ENCODE measurements around the gene KLHDC10.
A peak's percentile ranks its signal among the peaks of the same experiment; 100 is the strongest.
"Not testable (repeated sequence)": the region's sequence is repeated elsewhere in the genome, so short reads cannot be mapped to it uniquely, and the experiment has no call there.

The KLHDC10 gene

GRCh38 chr7:130140551-130141160 is 70.3 kb downstream of the KLHDC10 start:
- H3K27ac Mint-ChIP-seq: no peak overlapping the region
- peak overlapping the region; percentile 49 to 79 for H3K4me3 Mint-ChIP-seq
- no peak for ATAC-seq
- peaks cover 22% of the 10 kb centered on the region for H3K4me1 Mint-ChIP-seq
- H3K9me3 Mint-ChIP-seq: no peaks in the 10 kb centered on the region
- DNase-seq: no peak
- H3K27me3 Mint-ChIP-seq: peaks cover 16% of the 10 kb centered on the region

- no peaks in the 10 kb centered on the region for H3K9me3 Mint-ChIP-seq
- H3K27me3 Mint-ChIP-seq: peaks cover 16% of the 10 kb centered on the region
- H3K4me1 Mint-ChIP-seq: peaks cover 16% of the 10 kb centered on the region
- peak overlapping the region in 1 of 2 donors; percentile 15 for H3K27ac Mint-ChIP-seq
- peak overlapping the region; percentile 49 to 79 for H3K4me3 Mint-ChIP-seq
- no peak for DNase-seq
- ATAC-seq: peak; percentile 60
Observed at GRCh38 chr7:130141161-130141883, 71.0 kb downstream of the KLHDC10 start.

- Mint-ChIP-seq H3K9me3 (no peaks in the 10 kb centered on the region), H3K27ac (peak overlapping the region in 1 of 2 donors; percentile 15), H3K27me3 (peaks cover 16% of the 10 kb centered on the region), H3K4me3 (peak overlapping the region in 1 of 2 donors; percentile 79), H3K4me1 (peaks cover 16% of the 10 kb centered on the region)
- DNase-seq: no peak
- ATAC-seq: peak; percentile 5
Observed at GRCh38 chr7:130141884-130142653, 71.7 kb downstream of the KLHDC10 start.

GRCh38 chr7:130142654-130143333 is 72.5 kb downstream of the KLHDC10 start:
- H3K27ac Mint-ChIP-seq: no peak overlapping the region
- peak overlapping the region in 1 of 2 donors; percentile 16 for H3K4me3 Mint-ChIP-seq
- ATAC-seq: peak; percentile 30
- no peak for DNase-seq
- H3K9me3 Mint-ChIP-seq: no peaks in the 10 kb centered on the region
- peaks cover 17% of the 10 kb centered on the region for H3K27me3 Mint-ChIP-seq
- H3K4me1 Mint-ChIP-seq: peaks cover 16% of the 10 kb centered on the region

- Mint-ChIP-seq H3K4me3 (no peak overlapping the region), H3K9me3 (no peaks in the 10 kb centered on the region), H3K27me3 (peaks cover 23% of the 10 kb centered on the region), H3K4me1 (peaks cover 16% of the 10 kb centered on the region), H3K27ac (no peak overlapping the region)
- ATAC-seq (no peak), DNase-seq (no peak)
Observed at GRCh38 chr7:130143334-130143732, 73.0 kb downstream of the KLHDC10 start.

- H3K27me3 Mint-ChIP-seq: peaks cover 26% of the 10 kb centered on the region
- no peak overlapping the region for H3K4me3 Mint-ChIP-seq
- no peak for ATAC-seq
Observed at GRCh38 chr7:130143986-130144311, 73.6 kb downstream of the KLHDC10 start.

GRCh38 chr7:130144312-130145171 is 74.2 kb downstream of the KLHDC10 start:
- Mint-ChIP-seq H3K27ac (no peak overlapping the region), H3K4me1 (peaks cover 16% of the 10 kb centered on the region), H3K27me3 (peaks cover 31% of the 10 kb centered on the region), H3K4me3 (no peak overlapping the region), H3K9me3 (no peaks in the 10 kb centered on the region)
- ATAC-seq: no peak
- no peak for DNase-seq

More at GRCh38 chr7:130143986-130144311, 73.6 kb downstream of the KLHDC10 start:
- Mint-ChIP-seq H3K27ac (no peak overlapping the region), H3K4me1 (peaks cover 16% of the 10 kb centered on the region), H3K9me3 (no peaks in the 10 kb centered on the region)
- DNase-seq: no peak

- Mint-ChIP-seq H3K27ac (peak overlapping the region in 1 of 2 donors; percentile 34), H3K4me3 (no peak overlapping the region), H3K27me3 (peaks cover 41% of the 10 kb centered on the region), H3K9me3 (no peaks in the 10 kb centered on the region), H3K4me1 (peaks cover 13% of the 10 kb centered on the region)
- no peak for DNase-seq
- no peak for ATAC-seq
Observed at GRCh38 chr7:130145424-130146100, 75.2 kb downstream of the KLHDC10 start.

- Mint-ChIP-seq H3K27me3 (peaks cover 43% of the 10 kb centered on the region), H3K27ac (peak overlapping the region in 1 of 2 donors; percentile 34)
- DNase-seq, H3K4me3 Mint-ChIP-seq, ATAC-seq, H3K4me1 Mint-ChIP-seq, H3K9me3 Mint-ChIP-seq: not testable (repeated sequence)
Observed at GRCh38 chr7:130146142-130146541, 75.8 kb downstream of the KLHDC10 start.

GRCh38 chr7:130146693-130147405 is 76.5 kb downstream of the KLHDC10 start:
- DNase-seq (no peak), ATAC-seq (no peak)
- H3K27me3 Mint-ChIP-seq: peaks cover 37% of the 10 kb centered on the region
- no peaks in the 10 kb centered on the region for H3K9me3 Mint-ChIP-seq
- no peaks in the 10 kb centered on the region for H3K4me1 Mint-ChIP-seq
- H3K4me3 Mint-ChIP-seq: no peak overlapping the region
- no peak overlapping the region for H3K27ac Mint-ChIP-seq

GRCh38 chr7:130147710-130148325 is 77.5 kb downstream of the KLHDC10 start:
- ATAC-seq: no peak
- peaks cover 28% of the 10 kb centered on the region for H3K27me3 Mint-ChIP-seq

GRCh38 chr7:130148561-130148960 is 78.2 kb downstream of the KLHDC10 start:
- H3K27me3 Mint-ChIP-seq: peaks cover 27% of the 10 kb centered on the region
- no peak for ATAC-seq
- H3K4me3 Mint-ChIP-seq: no peak overlapping the region
- H3K27ac Mint-ChIP-seq: no peak overlapping the region
- no peaks in the 10 kb centered on the region for H3K4me1 Mint-ChIP-seq
- no peak for DNase-seq
- no peaks in the 10 kb centered on the region for H3K9me3 Mint-ChIP-seq

More at GRCh38 chr7:130147710-130148325, 77.5 kb downstream of the KLHDC10 start:
- H3K9me3 Mint-ChIP-seq: no peaks in the 10 kb centered on the region
- H3K27ac Mint-ChIP-seq: no peak overlapping the region
- H3K4me1 Mint-ChIP-seq: no peaks in the 10 kb centered on the region
- H3K4me3 Mint-ChIP-seq: no peak overlapping the region
- no peak for DNase-seq

- DNase-seq (no peak), ATAC-seq (no peak)
- H3K4me1 Mint-ChIP-seq: no peaks in the 10 kb centered on the region
- H3K27me3 Mint-ChIP-seq: peaks cover 27% of the 10 kb centered on the region
- no peak overlapping the region for H3K4me3 Mint-ChIP-seq
- H3K9me3 Mint-ChIP-seq: no peaks in the 10 kb centered on the region
- H3K27ac Mint-ChIP-seq: no peak overlapping the region
Observed at GRCh38 chr7:130149281-130150139, 79.2 kb downstream of the KLHDC10 start.

Measured in stimulated activated naive CD8-positive, alpha-beta T cell treated with anti-CD3 and anti-CD28 coated beads, Interleukin-15, amount 100 ng/mL, for 72 hours (primary cell).